H1 (cell line): ENCODE measurements around the gene NTPCR. TPM values are rescaled to one million over a fixed set of nuclear protein-coding genes. Genes with fewer than 3 reads are reported as not detected.

ENCODE experiments used
- CTCF ChIA-PET: fragments of 300-600 bp; sonication (Branson Sonifier 250); formaldehyde crosslinking; loops from one replicate; lab custom pipeline; 2021; ENCODE audit not compliant: partially characterized antibody; lab: Charles Lee
- POLR2A ChIA-PET: fragments of 300-600 bp; sonication (Branson Sonifier 250); formaldehyde crosslinking; loops from one replicate; lab custom pipeline; 2021; ENCODE audit warnings: inconsistent platforms; ENCODE audit not compliant: partially characterized antibody; lab: Charles Lee
- DNase-seq, 2 experiments: peaks; one replicate each; pipeline versions ENCODE4 v3.0.0 to v3.0.0-alpha.2; 2010 to 2022; ENCODE audit warnings: low spot score in 2 of 2, low read depth in 1 of 2, mixed read lengths in 1 of 2
- FAIRE-seq: peaks from 2 replicates; lab custom pipeline; 2011; peaks lifted over from hg19 to GRCh38; lab: Jason Lieb, UNC
- H2AFZ ChIP-seq: 2 replicates; pipeline ENCODE4 v1.8.1; 2012; ENCODE audit warnings: low read length, inconsistent platforms
- H2AK5ac ChIP-seq: 2 replicates; pipeline ENCODE4 v1.6.1; 2013; ENCODE audit warnings: low read depth, low read length
- H2BK120ac ChIP-seq: replicated peaks from 2 replicates; pipeline ENCODE3; 2013; ENCODE audit warnings: low read depth, low read length, inconsistent platforms
- H2BK12ac ChIP-seq: 2 replicates; pipeline ENCODE4 v1.6.1; 2013; ENCODE audit warnings: low read depth, low read length
- H2BK15ac ChIP-seq: 2 replicates; pipeline ENCODE4 v1.6.1; 2013; ENCODE audit warnings: low read length
- H2BK20ac ChIP-seq: 2 replicates; pipeline ENCODE4 v1.6.1; 2013; ENCODE audit warnings: low read length
- H2BK5ac ChIP-seq: 2 replicates; pipeline ENCODE4 v1.6.1; 2013; ENCODE audit warnings: low read depth, low read length
- H3K14ac ChIP-seq: 2 replicates; pipeline ENCODE4 v1.6.1; 2013; ENCODE audit warnings: inconsistent platforms; ENCODE audit not compliant: insufficient read length
- H3K18ac ChIP-seq: 2 replicates; pipeline ENCODE4 v1.6.1; 2013; ENCODE audit warnings: low read length; ENCODE audit errors: extremely low read depth
- H3K23ac ChIP-seq: 2 replicates; pipeline ENCODE4 v1.6.1; 2013; ENCODE audit warnings: inconsistent platforms; ENCODE audit not compliant: insufficient read length
- H3K23me2 ChIP-seq: 2 replicates; pipeline ENCODE4 v1.6.1; 2013; ENCODE audit warnings: low read depth, low read length
- H3K27ac ChIP-seq: 2 replicates; pipeline ENCODE4 v1.6.1; 2011; ENCODE audit warnings: low read depth, low read length, inconsistent platforms
- H3K27me3 ChIP-seq, 4 experiments: replicated peaks in 1 of 4; 1 replicate in 1 of 4; 2 replicates in 3 of 4; pipeline versions ENCODE4 v1.6.1 to v1.8.1; 2011 to 2013; ENCODE audit warnings: low read length in 3 of 4, mild to moderate bottlenecking in 3 of 4, inconsistent platforms in 2 of 4, mixed read lengths in 2 of 4, moderate library complexity in 1 of 4; ENCODE audit not compliant: control insufficient read depth in 3 of 4, insufficient read depth in 3 of 4; ENCODE audit errors: extremely low read depth in 1 of 4
- H3K36me3 ChIP-seq, 4 experiments: 2 replicates each; pipeline versions ENCODE4 v1.6.1 to v1.8.1; 2011 to 2013; ENCODE audit warnings: mild to moderate bottlenecking in 4 of 4, low read length in 3 of 4, moderate library complexity in 2 of 4, control low read depth in 1 of 4, inconsistent platforms in 1 of 4; ENCODE audit not compliant: insufficient read depth in 4 of 4, control insufficient read depth in 2 of 4
- H3K4ac ChIP-seq: replicated peaks from 2 replicates; pipeline ENCODE3; 2013; ENCODE audit warnings: low read length, low read depth, mixed read lengths, inconsistent platforms; ENCODE audit not compliant: insufficient read length
- H3K4me1 ChIP-seq, 4 experiments: replicated peaks in 1 of 4; 1 replicate in 1 of 4; 2 replicates in 3 of 4; pipeline versions ENCODE4 v1.6.1 to v1.8.1; 2011 to 2013; ENCODE audit warnings: low read length in 3 of 4, inconsistent platforms in 2 of 4, mixed read lengths in 1 of 4; ENCODE audit not compliant: insufficient read depth in 4 of 4, control insufficient read depth in 3 of 4
- H3K4me2 ChIP-seq, 2 experiments: 2 replicates each; pipeline versions ENCODE4 v1.6.1 to v1.8.1; 2011 to 2013; ENCODE audit warnings: low read depth in 2 of 2, low read length in 2 of 2, control low read depth in 1 of 2, inconsistent platforms in 1 of 2, mild to moderate bottlenecking in 1 of 2; ENCODE audit not compliant: insufficient read depth in 1 of 2
- H3K4me3 ChIP-seq, 4 experiments: fragments of 200-600, 300-600 bp in 1 of 4; sonication (generic), shearing (Covaris generic), sonication (Bioruptor Twin) in 1 of 4; 2 replicates each; pipeline versions ENCODE4 v1.5.1 to v1.8.1; 2011 to 2016; ENCODE audit warnings: low read length in 4 of 4, low read depth in 3 of 4, control low read depth in 2 of 4, inconsistent platforms in 2 of 4, mild to moderate bottlenecking in 2 of 4, mixed read lengths in 1 of 4, moderate library complexity in 1 of 4; ENCODE audit not compliant: insufficient read depth in 2 of 4; ENCODE audit errors: extremely low read depth in 1 of 4
- H3K56ac ChIP-seq: replicated peaks from 2 replicates; pipeline ENCODE3; 2013; ENCODE audit warnings: low read depth, mild to moderate bottlenecking, mixed read lengths, low read length, inconsistent platforms; ENCODE audit not compliant: insufficient read length
- H3K79me1 ChIP-seq: 2 replicates; pipeline ENCODE4 v1.6.1; 2013; ENCODE audit warnings: low read depth, low read length, control low read depth
- H3K79me2 ChIP-seq, 2 experiments: 2 replicates each; pipeline versions ENCODE4 v1.6.1 to v1.8.1; 2012 to 2013; ENCODE audit warnings: low read length in 2 of 2, mild to moderate bottlenecking in 2 of 2, inconsistent platforms in 1 of 2; ENCODE audit not compliant: insufficient read depth in 2 of 2, control insufficient read depth in 1 of 2
- H3K9ac ChIP-seq, 4 experiments: replicated peaks in 1 of 4; 1 replicate in 1 of 4; 2 replicates in 3 of 4; pipeline versions ENCODE4 v1.6.1 to v1.8.1; 2011 to 2013; ENCODE audit warnings: low read depth in 3 of 4, low read length in 3 of 4, control low read depth in 2 of 4, mild to moderate bottlenecking in 2 of 4, moderate library complexity in 2 of 4, inconsistent platforms in 1 of 4; ENCODE audit errors: extremely low read depth in 1 of 4
- H3K9me3 ChIP-seq, 2 experiments: 2 replicates each; pipeline versions ENCODE4 v1.6.1 to v1.8.1; 2012 to 2013; ENCODE audit warnings: mild to moderate bottlenecking in 2 of 2, moderate library complexity in 2 of 2, control low read depth in 1 of 2, inconsistent platforms in 1 of 2, low read depth in 1 of 2, low read length in 1 of 2, mixed read lengths in 1 of 2; ENCODE audit not compliant: insufficient read depth in 2 of 2
- H4K20me1 ChIP-seq, 2 experiments: replicated peaks in 1 of 2; 2 replicates each; pipeline versions ENCODE3 to v1.8.1; 2011 to 2013; ENCODE audit warnings: inconsistent platforms in 2 of 2, low read length in 2 of 2, mild to moderate bottlenecking in 1 of 2; ENCODE audit not compliant: insufficient read depth in 2 of 2, control insufficient read depth in 1 of 2
- H4K5ac ChIP-seq: 2 replicates; pipeline ENCODE4 v1.6.1; 2013; ENCODE audit warnings: low read length, low read depth, mixed read lengths, inconsistent platforms; ENCODE audit not compliant: insufficient read length
- H4K8ac ChIP-seq: 2 replicates; pipeline ENCODE4 v1.8.0; 2013; ENCODE audit warnings: mild to moderate bottlenecking, moderate library complexity, low read length, inconsistent platforms; ENCODE audit not compliant: insufficient read depth; ENCODE audit errors: extremely low read depth
- H4K91ac ChIP-seq: replicated peaks from 2 replicates; pipeline ENCODE3; 2013; ENCODE audit warnings: low read length, mixed read lengths, inconsistent platforms; ENCODE audit not compliant: insufficient read length
- ATF3 ChIP-seq: IDR thresholded peaks from 2 replicates; pipeline ENCODE4 v1.6.1; 2011; ENCODE audit warnings: low read depth, mild to moderate bottlenecking, low read length; ENCODE audit not compliant: insufficient read depth
- CREB1 ChIP-seq: IDR thresholded peaks from 2 replicates; pipeline ENCODE4 v1.6.1; 2012; ENCODE audit warnings: inconsistent platforms
- CTCF ChIP-seq, 3 experiments: IDR thresholded peaks; 1 replicate in 2 of 3; 2 replicates in 1 of 3; pipeline versions ENCODE4 v1.5.1 to v1.6.1; 2011; ENCODE audit warnings: low read length in 3 of 3, mild to moderate bottlenecking in 3 of 3, inconsistent platforms in 2 of 3, low read depth in 1 of 3, moderate library complexity in 1 of 3; ENCODE audit not compliant: insufficient read depth in 1 of 3; ENCODE audit errors: control extremely low read depth in 1 of 3
- EP300 ChIP-seq, 2 experiments: IDR thresholded peaks; 1 replicate in 1 of 2; 2 replicates in 1 of 2; pipeline ENCODE4 v1.6.1; 2011 to 2012; ENCODE audit warnings: low read depth in 2 of 2, low read length in 2 of 2, mild to moderate bottlenecking in 2 of 2, borderline replicate concordance in 1 of 2, inconsistent platforms in 1 of 2, moderate library complexity in 1 of 2
- KDM1A ChIP-seq: fragments of 200-600, 300-600 bp; sonication (generic); IDR thresholded peaks from 2 replicates; pipeline ENCODE4 v1.7.1; 2016; ENCODE audit warnings: mild to moderate bottlenecking, low read length, borderline replicate concordance
- PHF8 ChIP-seq: fragments of 200-600 bp; sonication (generic); conservative IDR thresholded peaks from 2 replicates; pipeline ENCODE4 v1.7.1; 2012; ENCODE audit warnings: low read depth, mild to moderate bottlenecking, inconsistent platforms, low read length, moderate library complexity
- RXRA ChIP-seq: IDR thresholded peaks from 2 replicates; pipeline ENCODE4 v1.6.1; 2011; ENCODE audit warnings: low read depth, mild to moderate bottlenecking, low read length, moderate library complexity; ENCODE audit not compliant: insufficient read depth
- SAP30 ChIP-seq: fragments of 300-600 bp; sonication (generic); IDR thresholded peaks from 2 replicates; pipeline ENCODE4 v1.7.1; 2012; ENCODE audit warnings: low read length, moderate library complexity, mild to moderate bottlenecking, inconsistent platforms; ENCODE audit not compliant: insufficient read depth, insufficient replicate concordance
- SRF ChIP-seq: IDR thresholded peaks from 2 replicates; pipeline ENCODE4 v1.6.1; 2011; ENCODE audit warnings: mild to moderate bottlenecking, low read depth, low read length, moderate library complexity
- TBP ChIP-seq: IDR thresholded peaks from 2 replicates; pipeline ENCODE4 v1.6.1; 2011; ENCODE audit warnings: low read depth, low read length, improper control_type of control experiment
- WGBS, 2 experiments: shearing (Covaris generic) in 1 of 2; methylation state at CpG; one replicate each; pipeline versions ENCODE4 v1.1.6 to v1.1.7; 2013 to 2015; ENCODE audit warnings: low lambda C conversion rate in 2 of 2, mixed read lengths in 2 of 2, inconsistent platforms in 1 of 2, low coverage in 1 of 2, missing lambda C conversion rate in 1 of 2; ENCODE audit not compliant: insufficient replicate concordance in 2 of 2, insufficient coverage in 1 of 2, insufficient read length in 1 of 2; ENCODE audit errors: extremely low coverage in 1 of 2, missing lambda C conversion rate in 1 of 2; 5-methylcytosine and 5-hydroxymethylcytosine counted together
- polyA plus RNA-seq, 7 experiments: library from polyadenylated mRNA; depleted of rRNA in 3 of 7; stranded (reverse) in 5 of 7; unstranded in 2 of 7; fragments of >200 nt in 5 of 7; fragments of 200-250 nt in 2 of 7; gene quantifications; 1 replicate in 5 of 7; 2 replicates in 1 of 7; 4 replicates in 1 of 7; pipeline versions ENCODE4 v1.2.1 to v1.2.3, GENCODE V29; 2011 to 2013; ENCODE audit warnings: missing spikeins in 2 of 7, mixed read lengths in 2 of 7
- total RNA-seq: library from RNA; stranded (reverse); fragmentation: NEBNext Ultra II Directional; extraction: Animal tissue kit (Norgen Biotek cat#: 25700); gene quantifications from 2 replicates; pipeline ENCODE4 v1.2.1, GENCODE V29; 2021

Gene NTPCR
- total and polyA plus RNA-seq, 2 of the 8 experiments (the other 6 are each of a cell fraction or from before 2014, with no cell fraction given) = 22.6 to 73.1 TPM

GRCh38 chr1:232951605-232952004 lies 1.2 kb downstream of the NTPCR start:
- Histone ChIP-seq H3K27ac (no peak overlapping the region), H2AFZ (no peak overlapping the region), H3K56ac (no peak overlapping the region), H3K23me2 (peaks cover 5% of the 10 kb centered on the region), H3K14ac (no peak overlapping the region), H3K27me3 (no peaks in the 10 kb centered on the region), H3K18ac (no peak overlapping the region), H2BK15ac (no peak overlapping the region), H4K91ac (no peak overlapping the region), H2BK5ac (no peak overlapping the region), H3K79me2 (peaks cover 5 to 52% of the 10 kb centered on the region in 2 experiments; a peak in 3 of 4 replicates), H3K9ac (no peak overlapping the region; a peak in 1 of 7 replicates), H3K9me3 (no peaks in the 10 kb centered on the region), H3K23ac (no peak overlapping the region), H2BK20ac (no peak overlapping the region), H4K20me1 (peaks cover 1 to 3% of the 10 kb centered on the region in 2 experiments), H3K4ac (no peak overlapping the region), H3K4me3 (peak overlapping the region; percentile 75 to 94 (median 88); a peak in 7 of 8 replicates), H4K8ac (no peak overlapping the region), H3K36me3 (peaks cover 0 to 8% (median 4%) of the 10 kb centered on the region in 4 experiments; a peak in 4 of 8 replicates), H2BK12ac (no peak overlapping the region), H4K5ac (no peak overlapping the region), H3K4me1 (peaks cover 2 to 20% (median 10%) of the 10 kb centered on the region in 4 experiments; a peak in 5 of 7 replicates), H3K79me1 (no peaks in the 10 kb centered on the region; the same call in 1 of the 2 replicates), H3K4me2 (peak overlapping the region; percentile 78 to 86), H2BK120ac (no peak overlapping the region), H2AK5ac (no peak overlapping the region)
- POLR2A ChIA-PET = interaction anchor here (1.6 kb wide), 1 partner anchor 18 kb away, joined by 3 read pairs; no protein-coding TSS in a partner anchor
- WGBS, 2 experiments = 92% methylated on average over 1 of the region's 1 CpG; no CpG with 5 or more reads in 1 of the 2 experiments
- CTCF ChIA-PET = interaction anchor here (0.6 to 2.7 kb wide), 15 partner anchors 11 to 1096 kb away, joined by 3 to 16 read pairs (median 3); no protein-coding TSS in a partner anchor
- no peak for FAIRE-seq
- DNase-seq = no peak
- TF ChIP-seq CREB1 (no peak), PHF8 (no peak), EP300 (IDR thresholded peaks at IDR 0.05; ENCODE audit: borderline replicate concordance in 1 of 2, low read depth in 2 of 2, low read length in 2 of 2) (no peak), ATF3 (no peak), TBP (no peak), RXRA (no peak), SRF (no peak), KDM1A (no peak), SAP30 (no peak), CTCF (IDR thresholded peaks at IDR 0.05; ENCODE audit: control extremely low read depth in 1 of 3, insufficient read depth in 1 of 3, low read depth in 1 of 3, low read length in 3 of 3) (no peak)
